ENCODE results near the gene DIS3L.

DNA sequence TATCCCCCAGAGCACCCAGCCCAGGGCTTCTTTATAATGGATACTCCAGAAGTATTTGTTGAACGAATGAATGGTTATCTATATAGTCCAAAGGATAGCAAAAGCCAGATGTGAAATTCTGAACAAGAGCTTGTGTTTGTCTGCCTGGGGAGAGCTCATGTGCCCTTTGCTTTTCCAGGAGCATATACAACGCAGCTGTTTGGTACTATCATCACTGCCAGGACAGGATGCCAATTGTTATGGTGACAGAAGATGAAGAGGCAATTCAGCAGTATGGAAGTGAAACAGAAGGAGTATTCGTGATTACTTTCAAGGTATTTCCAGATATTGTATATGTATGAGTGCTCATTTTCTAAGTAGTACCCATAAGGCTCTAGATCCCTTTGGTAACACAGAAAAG, 15.2 kb downstream of the DIS3L start:
- TF ChIP-seq CTCF (IDR thresholded peaks at IDR 0.05) (no peak), POLR2A (IDR thresholded peaks at IDR 0.05) (no peak)

Measured in esophagus squamous epithelium (tissue), 4 donors.